ENCODE measurements around the gene PILRA. TPM values are rescaled to one million over a fixed set of nuclear protein-coding genes. Genes with fewer than 3 reads are reported as not detected.
A peak's percentile ranks its signal among the peaks of the same experiment; 100 is the strongest.
"Not testable (repeated sequence)": the region's sequence is repeated elsewhere in the genome, so short reads cannot be mapped to it uniquely, and the experiment has no call there.

Gene PILRA
- total RNA-seq, 1 donor, result 0.36 TPM

- Histone ChIP-seq H3K36me3 (ENCODE audit: insufficient read depth, low read length) (no peaks in the 10 kb centered on the region), H3K27me3 (ENCODE audit: insufficient read depth, low read length) (no peaks in the 10 kb centered on the region), H2AFZ (ENCODE audit: low read length) (peak overlapping the region; percentile 10), H3K27ac (ENCODE audit: low read depth, low read length) (no peak overlapping the region), H3K4me3 (ENCODE audit: insufficient read depth, low read length) (no peak overlapping the region), H3K4me1 (ENCODE audit: insufficient read depth, low read length) (no peaks in the 10 kb centered on the region), H4K20me1 (ENCODE audit: insufficient read depth, low read length) (no peaks in the 10 kb centered on the region), H3K4me2 (ENCODE audit: insufficient read depth, low read length) (no peak overlapping the region), H3K9me3 (ENCODE audit: low read depth, low read length) (no peaks in the 10 kb centered on the region), H3K79me2 (ENCODE audit: insufficient read depth, low read length) (no peaks in the 10 kb centered on the region)
- no peak for TF ChIP-seq CTCF (IDR thresholded peaks at IDR 0.05; ENCODE audit: extremely low read depth, low read depth, low read length)
- no peak for DNase-seq (ENCODE audit: insufficient read length, low spot score, missing footprints)
Observed at GRCh38 chr7:100371561-100372171, 1.6 kb upstream of the PILRA start.

- no peak for TF ChIP-seq CTCF (IDR thresholded peaks at IDR 0.05; ENCODE audit: extremely low read depth, low read depth, low read length)
- Histone ChIP-seq H3K36me3 (ENCODE audit: insufficient read depth, low read length) (no peaks in the 10 kb centered on the region), H3K27ac (ENCODE audit: low read depth, low read length) (no peak overlapping the region), H4K20me1 (ENCODE audit: insufficient read depth, low read length) (no peaks in the 10 kb centered on the region), H3K27me3 (ENCODE audit: insufficient read depth, low read length) (no peaks in the 10 kb centered on the region), H3K79me2 (ENCODE audit: insufficient read depth, low read length) (no peaks in the 10 kb centered on the region), H3K4me3 (ENCODE audit: insufficient read depth, low read length) (no peak overlapping the region), H3K4me1 (ENCODE audit: insufficient read depth, low read length) (no peaks in the 10 kb centered on the region), H3K9me3 (ENCODE audit: low read depth, low read length) (no peaks in the 10 kb centered on the region), H2AFZ (ENCODE audit: low read length) (peak overlapping the region; percentile 78), H3K4me2 (ENCODE audit: insufficient read depth, low read length) (peak overlapping the region; percentile 32)
- DNase-seq (ENCODE audit: insufficient read length, low spot score, missing footprints), result no peak
Observed at GRCh38 chr7:100372256-100372655, 1.0 kb upstream of the PILRA start.

GRCh38 chr7:100372694-100373093 is 593 bp upstream of the PILRA start:
- H3K9me3 ChIP-seq (ENCODE audit: low read depth, low read length), result no peaks in the 10 kb centered on the region
- no peak for TF ChIP-seq CTCF (IDR thresholded peaks at IDR 0.05; ENCODE audit: extremely low read depth, low read depth, low read length)
- no peak for DNase-seq (ENCODE audit: insufficient read length, low spot score, missing footprints)
- no peaks in the 10 kb centered on the region for H4K20me1 ChIP-seq (ENCODE audit: insufficient read depth, low read length)
- H3K4me2 ChIP-seq (ENCODE audit: insufficient read depth, low read length), result no peak overlapping the region
- no peaks in the 10 kb centered on the region for H3K27me3 ChIP-seq (ENCODE audit: insufficient read depth, low read length)
- H3K4me3 ChIP-seq (ENCODE audit: insufficient read depth, low read length), result no peak overlapping the region
- no peaks in the 10 kb centered on the region for H3K79me2 ChIP-seq (ENCODE audit: insufficient read depth, low read length)
- peak overlapping the region; percentile 78 for H2AFZ ChIP-seq (ENCODE audit: low read length)
- no peaks in the 10 kb centered on the region for H3K36me3 ChIP-seq (ENCODE audit: insufficient read depth, low read length)
- H3K4me1 ChIP-seq (ENCODE audit: insufficient read depth, low read length), result no peaks in the 10 kb centered on the region
- H3K27ac ChIP-seq (ENCODE audit: low read depth, low read length), result no peak overlapping the region

GRCh38 chr7:100373870-100374598 is 747 bp downstream of the PILRA start:
- H3K36me3 ChIP-seq (ENCODE audit: insufficient read depth, low read length); H2AFZ ChIP-seq (ENCODE audit: low read length); H3K27ac ChIP-seq (ENCODE audit: low read depth, low read length); H3K9me3 ChIP-seq (ENCODE audit: low read depth, low read length); H3K4me1 ChIP-seq (ENCODE audit: insufficient read depth, low read length); DNase-seq (ENCODE audit: insufficient read length, low spot score, missing footprints); H3K79me2 ChIP-seq (ENCODE audit: insufficient read depth, low read length); H3K27me3 ChIP-seq (ENCODE audit: insufficient read depth, low read length); H4K20me1 ChIP-seq (ENCODE audit: insufficient read depth, low read length); H3K4me2 ChIP-seq (ENCODE audit: insufficient read depth, low read length); H3K4me3 ChIP-seq (ENCODE audit: insufficient read depth, low read length): not testable (repeated sequence)
